RWPE1 (cell line): ENCODE measurements around the gene TTC31.
"Not testable (repeated sequence)": the region's sequence is repeated elsewhere in the genome, so short reads cannot be mapped to it uniquely, and the experiment has no call there.

Source experiments
- CTCF ChIA-PET: fragments of 350-600 bp; sonication (Branson Sonifier 250); formaldehyde crosslinking; extraction: SDS; loops from one replicate; lab custom pipeline; 2021; lab: Yijun Ruan, JAX
- POLR2A ChIA-PET: fragments of 400-600 bp; formaldehyde crosslinking; extraction: SDS; loops from one replicate; lab custom pipeline; 2020; ENCODE audit warnings: antibody characterized with exemption; ENCODE audit not compliant: low non-redundant PET; lab: Yijun Ruan, JAX
- DNase-seq: peaks from one replicate; pipeline ENCODE4 v3.0.0; 2012; ENCODE audit warnings: low spot score
- H3K27ac ChIP-seq: fragments of 450-650 bp; 2 replicates; pipeline ENCODE4 v1.5.1; 2017
- TF ChIP-seq, protein P1 (sequence below): fragments of 450-650 bp; conservative IDR thresholded peaks from 2 replicates; pipeline ENCODE4 v1.5.1; 2017; ENCODE audit warnings: low read depth, mild to moderate bottlenecking

TTC31 gene

DNA sequence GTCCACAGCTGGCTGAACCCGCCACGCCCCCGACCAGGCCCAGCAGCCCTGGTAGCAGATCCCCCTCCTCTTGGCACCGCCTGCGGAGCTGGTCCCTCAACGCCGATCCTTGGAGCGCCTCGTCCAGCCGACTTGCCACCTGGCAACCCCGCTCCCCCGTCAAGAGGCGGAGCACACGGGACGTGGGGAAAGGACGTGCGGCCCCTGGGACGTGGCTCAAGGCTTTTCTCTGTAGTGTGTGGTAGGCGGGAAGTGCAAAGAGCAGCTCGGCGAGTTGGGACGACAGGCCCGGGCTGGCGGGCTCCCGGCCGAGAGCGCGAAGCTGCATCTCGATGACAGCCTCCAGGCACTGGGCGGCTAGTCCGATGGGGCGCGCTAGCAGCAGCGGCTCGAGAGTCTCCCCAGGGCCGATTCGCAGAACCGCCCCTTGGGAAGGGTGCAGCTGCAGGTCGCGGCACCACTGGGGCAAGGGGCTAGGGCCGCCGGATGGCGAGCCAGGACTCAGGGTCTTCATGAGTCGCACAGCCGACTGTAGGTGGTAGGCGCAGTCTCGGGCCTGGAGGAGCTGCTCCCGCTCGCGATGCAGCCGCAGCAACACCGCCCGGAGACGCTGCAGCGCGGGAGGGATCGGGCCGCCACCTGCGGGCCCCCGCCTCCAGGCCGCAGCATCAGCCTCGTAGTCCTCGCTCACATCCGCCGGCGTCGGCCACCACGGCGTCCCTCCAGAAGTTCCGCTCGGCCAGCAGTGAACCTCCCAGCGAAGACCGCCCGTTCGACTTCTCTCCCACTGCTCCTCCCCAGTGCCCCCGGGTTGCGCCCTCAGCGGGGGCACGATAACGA lies 700 bp upstream of the TTC31 start:
- TF ChIP-seq, protein P1, sequence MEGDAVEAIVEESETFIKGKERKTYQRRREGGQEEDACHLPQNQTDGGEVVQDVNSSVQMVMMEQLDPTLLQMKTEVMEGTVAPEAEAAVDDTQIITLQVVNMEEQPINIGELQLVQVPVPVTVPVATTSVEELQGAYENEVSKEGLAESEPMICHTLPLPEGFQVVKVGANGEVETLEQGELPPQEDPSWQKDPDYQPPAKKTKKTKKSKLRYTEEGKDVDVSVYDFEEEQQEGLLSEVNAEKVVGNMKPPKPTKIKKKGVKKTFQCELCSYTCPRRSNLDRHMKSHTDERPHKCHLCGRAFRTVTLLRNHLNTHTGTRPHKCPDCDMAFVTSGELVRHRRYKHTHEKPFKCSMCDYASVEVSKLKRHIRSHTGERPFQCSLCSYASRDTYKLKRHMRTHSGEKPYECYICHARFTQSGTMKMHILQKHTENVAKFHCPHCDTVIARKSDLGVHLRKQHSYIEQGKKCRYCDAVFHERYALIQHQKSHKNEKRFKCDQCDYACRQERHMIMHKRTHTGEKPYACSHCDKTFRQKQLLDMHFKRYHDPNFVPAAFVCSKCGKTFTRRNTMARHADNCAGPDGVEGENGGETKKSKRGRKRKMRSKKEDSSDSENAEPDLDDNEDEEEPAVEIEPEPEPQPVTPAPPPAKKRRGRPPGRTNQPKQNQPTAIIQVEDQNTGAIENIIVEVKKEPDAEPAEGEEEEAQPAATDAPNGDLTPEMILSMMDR: no peak
- DNase-seq: peak; percentile 21

DNA sequence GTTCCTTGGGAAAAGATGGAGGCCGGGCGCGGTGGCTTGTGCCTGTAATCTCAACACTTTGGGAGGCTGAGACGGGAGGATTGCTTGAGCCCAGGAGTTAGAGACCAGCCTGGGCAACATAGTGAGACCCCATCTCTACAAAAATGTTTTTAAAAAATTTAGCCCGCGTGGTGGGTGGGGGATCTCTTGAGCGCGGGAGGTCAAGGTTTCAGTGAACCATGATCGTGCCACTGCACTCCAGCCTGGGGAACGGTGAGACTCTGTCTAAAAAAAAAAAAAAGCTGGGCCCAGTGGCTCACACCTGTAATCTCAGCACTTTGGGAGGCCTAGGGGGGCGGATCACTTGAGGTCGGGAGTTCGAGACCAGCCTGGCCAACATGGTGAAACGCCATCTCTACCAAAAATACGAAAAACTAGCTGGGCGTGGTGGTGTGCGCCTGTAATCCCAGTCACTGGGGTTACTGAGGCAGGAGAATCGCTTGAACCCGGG lies 839 bp downstream of the TTC31 start:
- CTCF ChIA-PET: interaction anchor here (0.5 to 3.6 kb wide), 17 partner anchors 9 to 144 kb away, joined by 3 to 41 read pairs (median 5); partner anchors contain the start of genes AUP1, HTRA2, INO80B and PCGF1
- POLR2A ChIA-PET: interaction anchor here (0.5 to 1.1 kb wide), 2 partner anchors 20 to 47 kb away, joined by 3 to 4 read pairs; no protein-coding TSS in a partner anchor
- H3K27ac ChIP-seq: peak overlapping the region; percentile 90
- DNase-seq: not testable (repeated sequence)

More for the DNA sequence above, 700 bp upstream of the TTC31 start:
- CTCF ChIA-PET: interaction anchor here (1.0 to 3.6 kb wide), 7 partner anchors 9 to 106 kb away, joined by 4 to 41 read pairs (median 7); partner anchors contain the start of genes AUP1, HTRA2 and WBP1
- peak overlapping the region; percentile 90 for H3K27ac ChIP-seq
- POLR2A ChIA-PET: interaction anchor here (0.6 to 1.5 kb wide), 4 partner anchors 9 to 252 kb away, joined by 3 to 7 read pairs (median 4); partner anchors contain the start of gene MRPL53

DNA sequence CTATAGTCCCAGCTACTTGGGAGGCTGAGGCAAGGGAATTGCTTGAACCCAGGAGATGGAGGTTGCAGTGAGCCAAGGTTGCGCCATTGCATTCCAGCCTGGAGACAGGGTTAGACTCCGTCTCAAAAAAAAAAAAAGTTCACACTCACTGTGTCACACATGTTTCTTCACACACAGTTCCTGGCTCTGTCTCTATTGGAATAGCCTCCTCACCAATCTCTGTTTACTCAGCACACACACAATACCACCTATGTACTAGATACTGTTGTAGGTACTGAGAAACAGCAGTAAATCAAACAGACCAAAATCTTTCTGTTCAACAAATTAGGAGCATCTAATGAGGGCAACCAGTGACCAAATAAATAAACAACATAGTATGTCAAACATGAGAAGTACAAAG lies 3.3 kb downstream of the TTC31 start:
- no peak for DNase-seq
- POLR2A ChIA-PET: no interaction called here
- H3K27ac ChIP-seq: no peak overlapping the region
- TF ChIP-seq, protein P1: no peak
- CTCF ChIA-PET: no interaction called here

DNA sequence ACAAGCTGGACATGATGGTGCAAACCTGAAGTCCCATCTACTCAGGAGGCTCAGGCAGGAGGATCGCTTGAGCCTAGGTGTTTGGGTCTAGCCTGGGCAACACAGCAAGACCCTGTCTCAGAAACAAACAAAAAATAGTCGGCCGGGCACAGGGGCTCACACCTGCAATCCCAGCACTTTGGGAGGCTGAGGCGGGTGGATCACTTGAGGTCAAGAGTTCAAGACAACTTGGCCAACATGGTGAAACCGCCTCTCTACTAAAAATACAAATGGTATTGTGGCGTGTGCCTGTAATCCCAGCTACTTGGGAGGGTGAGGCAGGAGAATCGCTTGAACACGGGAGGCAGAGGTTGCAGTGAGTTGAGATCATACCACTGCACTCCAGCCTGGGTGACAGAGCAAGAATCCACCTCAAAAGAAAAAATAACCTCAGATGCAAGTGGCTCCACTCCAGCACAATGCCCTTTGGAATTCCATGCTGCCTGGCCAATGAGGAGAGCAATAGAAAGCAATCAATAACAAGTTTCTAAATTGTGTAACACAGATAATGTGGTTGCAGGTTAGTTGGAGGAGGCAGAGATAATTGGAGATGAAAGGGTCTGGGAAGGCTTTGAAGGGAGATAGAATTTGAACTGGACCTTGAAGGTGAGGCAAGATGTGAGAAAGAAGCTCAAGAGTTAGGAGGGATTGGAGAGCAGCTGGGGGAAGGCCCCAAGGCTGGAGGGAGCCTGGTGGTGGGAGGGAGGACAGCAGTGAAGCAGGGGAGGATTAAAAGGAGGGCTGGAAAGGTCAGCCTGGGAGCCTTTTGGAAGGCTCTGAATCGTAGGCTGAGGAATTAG lies 6.0 kb downstream of the TTC31 start:
- POLR2A ChIA-PET: no interaction called here
- CTCF ChIA-PET: interaction anchor here (1.0 kb wide), 1 partner anchor 43 kb away, joined by 3 read pairs; no protein-coding TSS in a partner anchor
- DNase-seq: no peak
- H3K27ac ChIP-seq: no peak overlapping the region
- TF ChIP-seq, protein P1: no peak

DNA sequence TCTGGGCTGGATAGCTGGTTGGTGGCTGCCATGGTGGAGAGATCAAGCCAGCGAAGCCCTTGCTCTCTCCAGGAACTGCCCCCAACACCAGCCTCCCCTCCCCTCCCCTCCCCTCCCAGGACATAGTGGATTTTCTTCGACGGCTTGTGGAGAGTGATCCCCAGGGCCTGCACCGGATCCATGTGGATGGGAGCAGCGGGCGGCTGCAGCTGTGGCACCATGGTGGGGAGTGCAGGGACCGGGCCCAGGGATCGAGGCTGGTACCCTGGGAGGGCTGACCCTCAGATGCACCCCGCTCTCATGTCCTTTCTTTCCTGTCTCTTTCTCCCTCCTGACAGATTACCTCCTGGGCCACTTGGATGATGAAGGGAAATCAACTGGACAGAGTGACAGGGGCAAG lies 7.0 kb downstream of the TTC31 start:
- POLR2A ChIA-PET: no interaction called here
- CTCF ChIA-PET: no interaction called here
- DNase-seq: no peak
- TF ChIP-seq, protein P1: no peak
- H3K27ac ChIP-seq: no peak overlapping the region

DNA sequence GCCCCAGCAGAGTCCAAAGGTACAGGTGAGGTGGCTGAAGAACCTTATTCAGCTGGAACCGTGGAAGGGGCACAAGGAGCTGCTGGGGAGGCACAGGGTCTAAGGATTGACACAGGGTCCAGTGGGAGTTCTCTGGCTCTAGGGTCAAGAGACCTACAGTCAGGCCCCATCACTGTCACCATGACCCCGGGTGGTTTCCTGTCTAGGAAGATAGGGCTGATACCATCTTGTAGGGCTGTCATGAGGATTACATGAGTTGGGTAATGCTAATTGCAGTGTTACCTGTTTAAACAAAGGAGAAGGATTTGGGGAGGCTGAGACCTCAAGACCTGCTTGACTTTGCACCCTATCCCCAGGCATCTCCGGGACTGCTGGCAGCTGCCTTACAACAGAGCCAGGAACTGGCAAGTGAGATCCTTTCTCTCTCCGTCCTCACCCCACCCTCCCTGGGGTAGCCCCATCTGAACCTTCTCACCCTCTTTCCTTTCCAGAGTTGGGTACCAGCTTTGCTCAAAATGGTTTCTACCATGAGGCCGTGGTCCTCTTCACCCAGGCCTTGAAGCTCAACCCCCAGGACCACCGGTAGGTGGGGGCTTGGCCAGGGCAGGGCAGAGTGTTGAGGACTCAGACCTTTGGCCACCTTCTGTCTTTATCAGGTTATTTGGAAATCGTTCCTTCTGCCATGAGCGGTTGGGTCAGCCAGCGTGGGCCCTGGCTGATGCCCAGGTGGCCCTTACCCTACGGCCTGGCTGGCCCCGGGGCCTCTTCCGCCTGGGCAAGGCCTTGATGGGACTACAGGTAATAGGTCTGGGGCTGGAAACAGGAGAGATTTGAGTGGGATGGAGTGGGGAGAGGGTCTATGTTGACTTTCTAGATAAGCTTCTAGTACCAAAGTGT lies 9.0 kb downstream of the TTC31 start:
- ChIA-PET POLR2A (no interaction called here), CTCF (interaction anchor here (0.6 to 1.9 kb wide), 3 partner anchors 40 to 242 kb away, joined by 3 to 7 read pairs (median 7); no protein-coding TSS in a partner anchor)
- TF ChIP-seq, protein P1: no peak
- no peak for DNase-seq
- H3K27ac ChIP-seq: no peak overlapping the region
